GM18526 (cell line): ENCODE data around the gene ARF1.

Experiments
- POLR2A ChIP-seq: IDR thresholded peaks from 3 replicates; pipeline ENCODE4 v1.6.1; 2011; ENCODE audit not compliant: insufficient read length; ENCODE audit errors: extremely low read depth

ARF1 gene

GRCh38 chr1:228045405-228045804 is 37.1 kb upstream of the ARF1 start:
- no peak for TF ChIP-seq POLR2A

GRCh38 chr1:228045871-228046270 is 36.6 kb upstream of the ARF1 start:
- TF ChIP-seq POLR2A = no peak

GRCh38 chr1:228046421-228047182 is 35.9 kb upstream of the ARF1 start:
- TF ChIP-seq POLR2A = no peak

GRCh38 chr1:228047183-228047466 is 35.4 kb upstream of the ARF1 start:
- TF ChIP-seq POLR2A = no peak

- no peak for TF ChIP-seq POLR2A
Measured at GRCh38 chr1:228048120-228048519, 34.4 kb upstream of the ARF1 start.

- no peak for TF ChIP-seq POLR2A
Measured at GRCh38 chr1:228048659-228049298, 33.7 kb upstream of the ARF1 start.

- TF ChIP-seq POLR2A = no peak
Measured at GRCh38 chr1:228050571-228051231, 31.8 kb upstream of the ARF1 start.

GRCh38 chr1:228058172-228058948 is 24.1 kb upstream of the ARF1 start:
- no peak for TF ChIP-seq POLR2A

GRCh38 chr1:228058949-228059633 is 23.4 kb upstream of the ARF1 start:
- no peak for TF ChIP-seq POLR2A

GRCh38 chr1:228059634-228060457 is 22.7 kb upstream of the ARF1 start:
- no peak for TF ChIP-seq POLR2A

GRCh38 chr1:228060458-228061190 is 21.9 kb upstream of the ARF1 start:
- TF ChIP-seq POLR2A = no peak

GRCh38 chr1:228061411-228062084 is 21.0 kb upstream of the ARF1 start:
- TF ChIP-seq POLR2A = no peak

GRCh38 chr1:228062085-228062791 is 20.3 kb upstream of the ARF1 start:
- TF ChIP-seq POLR2A = no peak

GRCh38 chr1:228062812-228063211 is 19.7 kb upstream of the ARF1 start:
- no peak for TF ChIP-seq POLR2A
